GM23338 (cell line): ENCODE results near the gene PLIN4. TPM values are rescaled to one million over a fixed set of nuclear protein-coding genes. Genes with fewer than 3 reads are reported as not detected.

ENCODE experiments used
- ATAC-seq: fragments of 200-7000 bp; cut with Tn5 transposase; 3 replicates; pipeline ENCODE4 v1.9.1; 2020
- DNase-seq: peaks from one replicate; pipeline ENCODE4 v3.0.0-alpha.2; 2015; ENCODE audit warnings: low spot score
- H2AFZ ChIP-seq: fragments of 200-600 bp; sonication (generic); 2 replicates; pipeline ENCODE4 v1.8.0; 2016; ENCODE audit warnings: antibody characterized with exemption, mild to moderate bottlenecking, moderate library complexity
- H3F3A ChIP-seq: fragments of 200-600 bp; sonication (generic); replicated peaks from 2 replicates; pipeline ENCODE4 v1.8.0; 2017; ENCODE audit warnings: antibody characterized with exemption, mixed run types, low read depth
- H3K27ac ChIP-seq: fragments of 200-600 bp; sonication (generic); 2 replicates; pipeline ENCODE4 v1.6.1; 2016; ENCODE audit warnings: low read depth
- H3K27me3 ChIP-seq: fragments of 200-600 bp; sonication (generic); 2 replicates; pipeline ENCODE4 v1.8.0; 2016; ENCODE audit warnings: mild to moderate bottlenecking, mixed run types, moderate library complexity; ENCODE audit not compliant: insufficient read depth
- H3K36me3 ChIP-seq: fragments of 200-600 bp; sonication (generic); 2 replicates; pipeline ENCODE4 v1.8.0; 2016; ENCODE audit warnings: mild to moderate bottlenecking; ENCODE audit not compliant: insufficient read depth
- H3K4me1 ChIP-seq: fragments of 200-600 bp; sonication (generic); 2 replicates; pipeline ENCODE4 v1.8.0; 2016; ENCODE audit warnings: mild to moderate bottlenecking, moderate library complexity; ENCODE audit not compliant: insufficient read depth
- H3K4me2 ChIP-seq: fragments of 200-600 bp; sonication (generic); 2 replicates; pipeline ENCODE4 v1.7.1; 2017; ENCODE audit warnings: mixed run types
- H3K4me3 ChIP-seq: fragments of 200-600 bp; sonication (generic); 2 replicates; pipeline ENCODE4 v1.6.1; 2016; ENCODE audit warnings: mixed run types
- H3K79me2 ChIP-seq: fragments of 200-600 bp; sonication (generic); replicated peaks from 2 replicates; pipeline ENCODE4 v1.8.0; 2017; ENCODE audit warnings: mild to moderate bottlenecking; ENCODE audit not compliant: insufficient read depth
- H3K9me2 ChIP-seq: fragments of 200-600 bp; sonication (generic); 2 replicates; pipeline ENCODE4 v1.8.0; 2017; ENCODE audit not compliant: insufficient read depth
- H4K20me1 ChIP-seq: fragments of 200-600 bp; sonication (generic); replicated peaks from 2 replicates; pipeline ENCODE4 v1.8.0; 2017; ENCODE audit warnings: mild to moderate bottlenecking; ENCODE audit not compliant: insufficient read depth
- H3K27ac Mint-ChIP-seq: 2 replicates; pipeline ENCODE4 v1.8.0; 2020; ENCODE audit warnings: inconsistent platforms, mild to moderate bottlenecking, moderate library complexity, mixed read lengths
- H3K27me3 Mint-ChIP-seq: 3 replicates; pipeline ENCODE4 v1.8.0; 2022; ENCODE audit warnings: low read depth, mild to moderate bottlenecking, moderate library complexity, mixed read lengths, inconsistent platforms; ENCODE audit not compliant: insufficient read depth, poor library complexity
- H3K36me3 Mint-ChIP-seq: 3 replicates; pipeline ENCODE4 v1.8.0; 2021; ENCODE audit warnings: low read depth, mild to moderate bottlenecking, inconsistent platforms, moderate library complexity, mixed read lengths
- H3K4me1 Mint-ChIP-seq: 3 replicates; pipeline ENCODE4 v1.8.0; 2020; ENCODE audit warnings: mild to moderate bottlenecking, inconsistent platforms, mixed read lengths
- H3K4me3 Mint-ChIP-seq: 3 replicates; pipeline ENCODE4 v1.8.0; 2021; ENCODE audit warnings: moderate library complexity, mild to moderate bottlenecking, inconsistent platforms, mixed read lengths
- H3K9me3 Mint-ChIP-seq: 3 replicates; pipeline ENCODE4 v1.8.0; 2020; ENCODE audit warnings: moderate library complexity, mild to moderate bottlenecking, inconsistent platforms, mixed read lengths
- EZH2 ChIP-seq: fragments of 200-600 bp; sonication (generic); IDR thresholded peaks from one replicate; pipeline ENCODE4 v1.8.0; 2017; ENCODE audit warnings: antibody characterized with exemption, mild to moderate bottlenecking, low read depth; ENCODE audit not compliant: unreplicated experiment
- JUNB ChIP-seq: IDR thresholded peaks from one replicate; pipeline ENCODE4 v1.6.1; 2016; ENCODE audit warnings: antibody characterized with exemption; ENCODE audit not compliant: unreplicated experiment
- STAT1 ChIP-seq: IDR thresholded peaks from one replicate; pipeline ENCODE4 v1.6.1; 2016; ENCODE audit warnings: antibody characterized with exemption; ENCODE audit not compliant: unreplicated experiment
- polyA plus RNA-seq: library from polyadenylated mRNA; unstranded; fragments of >200 nt; fragmentation: Nextera tagmentation; extraction: Ambion mirVana; gene quantifications from 2 replicates; pipeline ENCODE4 v1.2.1, GENCODE V29; 2016
- total RNA-seq: library from RNA; depleted of rRNA; stranded (reverse); fragments of >200 nt; shearing (Covaris generic); gene quantifications from 2 replicates; pipeline ENCODE4 v1.2.3, GENCODE V29; 2014
- TF ChIP-seq, protein P1 (sequence below): fragments of 250-450 bp; sonication (Bioruptor Pico); IDR thresholded peaks from 2 replicates; pipeline ENCODE4 v1.5.0; 2020; ENCODE audit warnings: mild to moderate bottlenecking, moderate library complexity

PLIN4 gene
- total and polyA plus RNA-seq, 2 experiments from 2014 or later = 0.19 to 0.59 TPM

DNA sequence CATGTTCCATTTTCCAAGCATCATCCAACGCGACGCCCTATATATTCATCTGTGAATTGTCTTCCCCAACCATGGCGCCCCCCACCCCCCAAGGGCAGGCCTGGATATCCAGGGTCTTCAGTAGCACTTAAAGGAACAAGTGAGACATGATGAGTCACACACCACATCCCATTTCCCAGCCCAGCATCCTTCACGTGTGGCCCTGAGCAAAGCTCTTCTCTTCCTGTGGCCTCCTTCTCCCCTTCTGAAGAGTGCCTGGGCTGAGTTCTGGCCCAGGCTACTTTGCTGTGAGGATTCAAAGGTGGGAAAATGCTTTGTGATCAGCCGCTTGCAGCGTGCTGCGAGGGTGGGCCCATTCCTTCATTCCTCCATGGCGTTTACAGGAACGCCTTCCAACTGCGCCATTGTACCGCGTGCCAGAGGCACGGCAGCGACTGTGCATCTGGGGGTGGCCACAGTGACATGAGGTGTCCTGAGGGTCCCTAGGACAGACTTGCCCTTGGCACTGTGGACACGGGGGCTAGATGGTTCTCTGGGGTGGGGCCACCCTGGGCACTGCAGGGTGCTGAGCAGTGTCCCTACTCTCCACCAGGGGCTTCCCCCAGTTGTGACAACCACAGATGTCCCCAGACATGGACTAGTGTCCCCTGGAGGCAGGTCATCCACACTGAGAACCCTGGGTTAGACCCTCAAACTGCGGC, 11.7 kb downstream of the PLIN4 start:
- Histone ChIP-seq H3K4me3 (no peak overlapping the region), H3K79me2 (no peaks in the 10 kb centered on the region), H3K9me2 (no peaks in the 10 kb centered on the region), H2AFZ (no peak overlapping the region), H3K27me3 (peaks cover 18% of the 10 kb centered on the region; the same call in 1 of the 2 replicates), H3K4me1 (no peaks in the 10 kb centered on the region), H3K4me2 (no peak overlapping the region), H3K36me3 (no peaks in the 10 kb centered on the region), H3K27ac (no peak overlapping the region), H4K20me1 (no peaks in the 10 kb centered on the region; the same call in none of the 2 replicates), H3F3A (no peaks in the 10 kb centered on the region)
- ATAC-seq (no peak), DNase-seq (no peak)
- Mint-ChIP-seq H3K4me1 (no peaks in the 10 kb centered on the region), H3K27me3 (peaks cover 22% of the 10 kb centered on the region), H3K9me3 (no peaks in the 10 kb centered on the region; the same call in 2 of the 3 replicates), H3K4me3 (no peak overlapping the region; the same call in 2 of the 3 replicates), H3K27ac (no peak overlapping the region), H3K36me3 (peaks cover 9% of the 10 kb centered on the region)
- TF ChIP-seq, protein P1, sequence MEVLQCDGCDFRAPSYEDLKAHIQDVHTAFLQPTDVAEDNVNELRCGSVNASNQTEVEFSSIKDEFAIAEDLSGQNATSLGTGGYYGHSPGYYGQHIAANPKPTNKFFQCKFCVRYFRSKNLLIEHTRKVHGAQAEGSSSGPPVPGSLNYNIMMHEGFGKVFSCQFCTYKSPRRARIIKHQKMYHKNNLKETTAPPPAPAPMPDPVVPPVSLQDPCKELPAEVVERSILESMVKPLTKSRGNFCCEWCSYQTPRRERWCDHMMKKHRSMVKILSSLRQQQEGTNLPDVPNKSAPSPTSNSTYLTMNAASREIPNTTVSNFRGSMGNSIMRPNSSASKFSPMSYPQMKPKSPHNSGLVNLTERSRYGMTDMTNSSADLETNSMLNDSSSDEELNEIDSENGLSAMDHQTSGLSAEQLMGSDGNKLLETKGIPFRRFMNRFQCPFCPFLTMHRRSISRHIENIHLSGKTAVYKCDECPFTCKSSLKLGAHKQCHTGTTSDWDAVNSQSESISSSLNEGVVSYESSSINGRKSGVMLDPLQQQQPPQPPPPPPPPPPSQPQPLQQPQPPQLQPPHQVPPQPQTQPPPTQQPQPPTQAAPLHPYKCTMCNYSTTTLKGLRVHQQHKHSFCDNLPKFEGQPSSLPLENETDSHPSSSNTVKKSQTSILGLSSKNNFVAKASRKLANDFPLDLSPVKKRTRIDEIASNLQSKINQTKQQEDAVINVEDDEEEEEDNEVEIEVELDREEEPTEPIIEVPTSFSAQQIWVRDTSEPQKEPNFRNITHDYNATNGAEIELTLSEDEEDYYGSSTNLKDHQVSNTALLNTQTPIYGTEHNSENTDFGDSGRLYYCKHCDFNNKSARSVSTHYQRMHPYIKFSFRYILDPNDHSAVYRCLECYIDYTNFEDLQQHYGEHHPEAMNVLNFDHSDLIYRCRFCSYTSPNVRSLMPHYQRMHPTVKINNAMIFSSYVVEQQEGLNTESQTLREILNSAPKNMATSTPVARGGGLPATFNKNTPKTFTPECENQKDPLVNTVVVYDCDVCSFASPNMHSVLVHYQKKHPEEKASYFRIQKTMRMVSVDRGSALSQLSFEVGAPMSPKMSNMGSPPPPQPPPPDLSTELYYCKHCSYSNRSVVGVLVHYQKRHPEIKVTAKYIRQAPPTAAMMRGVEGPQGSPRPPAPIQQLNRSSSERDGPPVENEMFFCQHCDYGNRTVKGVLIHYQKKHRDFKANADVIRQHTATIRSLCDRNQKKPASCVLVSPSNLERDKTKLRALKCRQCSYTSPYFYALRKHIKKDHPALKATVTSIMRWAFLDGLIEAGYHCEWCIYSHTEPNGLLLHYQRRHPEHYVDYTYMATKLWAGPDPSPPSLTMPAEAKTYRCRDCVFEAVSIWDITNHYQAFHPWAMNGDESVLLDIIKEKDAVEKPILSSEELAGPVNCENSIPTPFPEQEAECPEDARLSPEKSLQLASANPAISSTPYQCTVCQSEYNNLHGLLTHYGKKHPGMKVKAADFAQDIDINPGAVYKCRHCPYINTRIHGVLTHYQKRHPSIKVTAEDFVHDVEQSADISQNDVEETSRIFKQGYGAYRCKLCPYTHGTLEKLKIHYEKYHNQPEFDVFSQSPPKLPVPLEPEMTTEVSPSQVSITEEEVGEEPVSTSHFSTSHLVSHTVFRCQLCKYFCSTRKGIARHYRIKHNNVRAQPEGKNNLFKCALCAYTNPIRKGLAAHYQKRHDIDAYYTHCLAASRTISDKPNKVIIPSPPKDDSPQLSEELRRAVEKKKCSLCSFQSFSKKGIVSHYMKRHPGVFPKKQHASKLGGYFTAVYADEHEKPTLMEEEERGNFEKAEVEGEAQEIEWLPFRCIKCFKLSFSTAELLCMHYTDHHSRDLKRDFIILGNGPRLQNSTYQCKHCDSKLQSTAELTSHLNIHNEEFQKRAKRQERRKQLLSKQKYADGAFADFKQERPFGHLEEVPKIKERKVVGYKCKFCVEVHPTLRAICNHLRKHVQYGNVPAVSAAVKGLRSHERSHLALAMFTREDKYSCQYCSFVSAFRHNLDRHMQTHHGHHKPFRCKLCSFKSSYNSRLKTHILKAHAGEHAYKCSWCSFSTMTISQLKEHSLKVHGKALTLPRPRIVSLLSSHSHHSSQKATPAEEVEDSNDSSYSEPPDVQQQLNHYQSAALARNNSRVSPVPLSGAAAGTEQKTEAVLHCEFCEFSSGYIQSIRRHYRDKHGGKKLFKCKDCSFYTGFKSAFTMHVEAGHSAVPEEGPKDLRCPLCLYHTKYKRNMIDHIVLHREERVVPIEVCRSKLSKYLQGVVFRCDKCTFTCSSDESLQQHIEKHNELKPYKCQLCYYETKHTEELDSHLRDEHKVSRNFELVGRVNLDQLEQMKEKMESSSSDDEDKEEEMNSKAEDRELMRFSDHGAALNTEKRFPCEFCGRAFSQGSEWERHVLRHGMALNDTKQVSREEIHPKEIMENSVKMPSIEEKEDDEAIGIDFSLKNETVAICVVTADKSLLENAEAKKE = no peak
- TF ChIP-seq EZH2 (no peak), JUNB (no peak), STAT1 (no peak)
